ENCODE measurements around the gene GIPC2. TPM values are rescaled to one million over a fixed set of nuclear protein-coding genes. Genes with fewer than 3 reads are reported as not detected.
A peak's percentile ranks its signal among the peaks of the same experiment; 100 is the strongest.

The GIPC2 gene
- total and polyA plus RNA-seq, 2 of the 4 experiments (the other 2 are of a cell fraction) = 0.07 to 0.18 TPM

GRCh38 chr1:78145105-78145580 lies 99.4 kb downstream of the GIPC2 start:
- ChIA-PET POLR2A (ENCODE audit: unreplicated experiment) (no interaction called here), CTCF (interaction anchor here (0.6 to 4.4 kb wide), 8 partner anchors 14 to 497 kb away, joined by 3 to 32 read pairs (median 3); no protein-coding TSS in a partner anchor)
- H3K4me2 ChIP-seq (ENCODE audit: low read depth, low read length) = no peak overlapping the region
- no peak overlapping the region for H3K18ac ChIP-seq (ENCODE audit: low read depth, low read length)
- H4K8ac ChIP-seq (ENCODE audit: low read depth in 2 of 2, low read length in 2 of 2) = no peak overlapping the region
- no peak overlapping the region for H2AK5ac ChIP-seq (ENCODE audit: low read depth, low read length)
- BruUV-seq (replicated peaks) = no TSS peak
- dilution Hi-C loops (cut with HindIII; ENCODE audit: low sequenced_read_pairs, unreplicated experiment) = loop anchor here (10.0 kb wide), 1 partner anchor 460 kb away; no protein-coding TSS in a partner anchor
- H3K56ac ChIP-seq (ENCODE audit: extremely low read depth, insufficient read depth, low read length) = no peak overlapping the region
- H3K36me3 ChIP-seq (ENCODE audit: control insufficient read depth, insufficient read depth, low read length) = no peaks in the 10 kb centered on the region
- no peak overlapping the region for H3K23ac ChIP-seq (ENCODE audit: low read depth, low read length)
- no peak overlapping the region for H2AK9ac ChIP-seq (replicated peaks; ENCODE audit: low read depth, low read length, poor library complexity)
- H2BK120ac ChIP-seq (ENCODE audit: low read depth, low read length) = peak overlapping the region; percentile 23; the same call in 1 of the 2 replicates
- WGBS, 2 experiments (ENCODE audit: extremely low coverage in 2 of 2, insufficient read length in 1 of 2) = 0% methylated on average over 1 of the region's 2 CpGs; no CpG with 5 or more reads in 1 of the 2 experiments
- peak overlapping the region; percentile 27; the same call in 1 of the 2 replicates for H2BK20ac ChIP-seq (ENCODE audit: low read depth, low read length)
- ATAC-seq (ENCODE audit: low read depth) = peak; percentile 95
- no peaks in the 10 kb centered on the region for H3K9me3 ChIP-seq (ENCODE audit: control insufficient read depth, insufficient read depth, low read length)
- TF ChIP-seq POLR2A (IDR thresholded peaks at IDR 0.05; ENCODE audit: low read depth, low read length) (peak; percentile 46; the same call in 1 of the 2 replicates), CTCF (conservative IDR thresholded peaks at IDR 0.05; ENCODE audit: low read depth, low read length) (peak; percentile 97), RAD21 (IDR thresholded peaks at IDR 0.05; ENCODE audit: low read length) (peak; percentile 98), SMC3 (IDR thresholded peaks at IDR 0.05; ENCODE audit: low read depth, low read length) (peak; percentile 97), NFE2L2 (IDR thresholded peaks at IDR 0.05; ENCODE audit: low read depth, low read length) (no peak), MAFK (IDR thresholded peaks at IDR 0.05; ENCODE audit: low read depth, low read length) (no peak), BHLHE40 (IDR thresholded peaks at IDR 0.05; ENCODE audit: low read depth, low read length) (no peak), CHD1 (IDR thresholded peaks at IDR 0.05; ENCODE audit: low read depth, low read length) (peak; percentile 61; the same call in 1 of the 2 replicates)
- no peak overlapping the region for H3K9ac ChIP-seq (ENCODE audit: low read depth, low read length)
- no peaks in the 10 kb centered on the region for H4K20me1 ChIP-seq (ENCODE audit: insufficient read depth, low read length)
- H3K4me1 ChIP-seq (ENCODE audit: control insufficient read depth, insufficient read depth, low read length) = no peaks in the 10 kb centered on the region; the same call in 1 of the 2 replicates
- DNase-seq = peak; percentile 82
- no peak overlapping the region for H4K5ac ChIP-seq (ENCODE audit: low read depth, low read length)
- no peaks in the 10 kb centered on the region for H3K79me1 ChIP-seq (ENCODE audit: low read depth in 1 of 2, low read length in 2 of 2)
- no peak overlapping the region for H3K27ac ChIP-seq (ENCODE audit: insufficient read depth, low read length)
- in situ Hi-C loops (cut with MboI; ENCODE audit: low sequenced_read_pairs) = no loop called here
- H2AFZ ChIP-seq (replicated peaks; ENCODE audit: low read length, poor library complexity) = no peak overlapping the region
- no peak overlapping the region for H3K4ac ChIP-seq (ENCODE audit: low read depth, low read length)
- intact Hi-C loops (cut with micrococcal nuclease) = loop anchor here (1.0 to 10.0 kb wide), 4 partner anchors 130 to 462 kb away; no protein-coding TSS in a partner anchor
- H3K27me3 ChIP-seq (ENCODE audit: control insufficient read depth, insufficient read depth, low read length) = no peaks in the 10 kb centered on the region
- no peak overlapping the region for H4K91ac ChIP-seq (ENCODE audit: insufficient read depth, low read depth, low read length)
- H3K9me1 ChIP-seq (ENCODE audit: insufficient read depth, low read length) = no peaks in the 10 kb centered on the region
- H3K14ac ChIP-seq (replicated peaks; ENCODE audit: low read depth, low read length) = no peak overlapping the region
- no peak overlapping the region for H3K4me3 ChIP-seq (ENCODE audit: insufficient read depth, low read depth, low read length)
- no peak overlapping the region for H2BK15ac ChIP-seq (ENCODE audit: low read depth, low read length)
- H2BK5ac ChIP-seq (ENCODE audit: low read depth, low read length, poor library complexity, severe bottlenecking) = no peak overlapping the region

Measured in IMR-90 (cell line).